ENCODE measurements around the gene NKX1-2.

NKX1-2 gene

GRCh38 chr10:124407456-124407855 is 42.4 kb downstream of the NKX1-2 start:
- TF ChIP-seq EZH2 (IDR thresholded peaks at IDR 0.05) (no peak), POLR2AphosphoS5 (IDR thresholded peaks at IDR 0.05; ENCODE audit: borderline replicate concordance, low read depth, low read length) (no peak), FOXP2 (optimal IDR thresholded peaks at IDR 0.05; ENCODE audit: control extremely low read depth, extremely low read length, insufficient read depth) (no peak)
- no peak overlapping the region for H3K4me3 ChIP-seq
- H3K9ac ChIP-seq (ENCODE audit: insufficient read length), result no peak overlapping the region
- no peaks in the 10 kb centered on the region for H3K36me3 ChIP-seq (ENCODE audit: insufficient read depth, low read length)
- no peak for DNase-seq (ENCODE audit: low read depth, low spot score)
- no peak overlapping the region for H3K27ac ChIP-seq
- no peaks in the 10 kb centered on the region for H3K9me3 ChIP-seq (ENCODE audit: low read depth, low read length)

GRCh38 chr10:124403548-124403947 is 46.3 kb downstream of the NKX1-2 start:
- H3K27ac ChIP-seq, result no peak overlapping the region
- TF ChIP-seq FOXP2 (optimal IDR thresholded peaks at IDR 0.05; ENCODE audit: control extremely low read depth, extremely low read length, insufficient read depth) (no peak), POLR2AphosphoS5 (IDR thresholded peaks at IDR 0.05; ENCODE audit: borderline replicate concordance, low read depth, low read length) (no peak), EZH2 (IDR thresholded peaks at IDR 0.05) (no peak)
- H3K36me3 ChIP-seq (ENCODE audit: insufficient read depth, low read length), result no peaks in the 10 kb centered on the region
- H3K9me3 ChIP-seq (ENCODE audit: low read depth, low read length), result no peaks in the 10 kb centered on the region
- no peak overlapping the region for H3K9ac ChIP-seq (ENCODE audit: insufficient read length)
- H3K4me3 ChIP-seq, result no peak overlapping the region
- peak; percentile 57 for DNase-seq (ENCODE audit: low read depth, low spot score)

- no peak overlapping the region for H3K4me3 ChIP-seq
- no peak for DNase-seq (ENCODE audit: low read depth, low spot score)
- no peak overlapping the region for H3K9ac ChIP-seq (ENCODE audit: insufficient read length)
- H3K27ac ChIP-seq, result no peak overlapping the region
- no peaks in the 10 kb centered on the region for H3K36me3 ChIP-seq (ENCODE audit: insufficient read depth, low read length)
- H3K9me3 ChIP-seq (ENCODE audit: low read depth, low read length), result no peaks in the 10 kb centered on the region
- TF ChIP-seq FOXP2 (optimal IDR thresholded peaks at IDR 0.05; ENCODE audit: control extremely low read depth, extremely low read length, insufficient read depth), result no peak
- TF ChIP-seq POLR2AphosphoS5 (IDR thresholded peaks at IDR 0.05; ENCODE audit: borderline replicate concordance, low read depth, low read length), result no peak
- TF ChIP-seq EZH2 (IDR thresholded peaks at IDR 0.05), result no peak
Measured at GRCh38 chr10:124402273-124402672, 47.6 kb downstream of the NKX1-2 start.

- Histone ChIP-seq H3K9ac (ENCODE audit: insufficient read length) (no peak overlapping the region), H3K9me3 (ENCODE audit: low read depth, low read length) (no peaks in the 10 kb centered on the region), H3K4me3 (no peak overlapping the region), H3K36me3 (ENCODE audit: insufficient read depth, low read length) (no peaks in the 10 kb centered on the region), H3K27ac (no peak overlapping the region)
- no peak for DNase-seq (ENCODE audit: low read depth, low spot score)
- TF ChIP-seq FOXP2 (optimal IDR thresholded peaks at IDR 0.05; ENCODE audit: control extremely low read depth, extremely low read length, insufficient read depth), result no peak
- TF ChIP-seq POLR2AphosphoS5 (IDR thresholded peaks at IDR 0.05; ENCODE audit: borderline replicate concordance, low read depth, low read length), result no peak
- TF ChIP-seq EZH2 (IDR thresholded peaks at IDR 0.05), result no peak
Measured at GRCh38 chr10:124401633-124402032, 48.2 kb downstream of the NKX1-2 start.

Measured in SK-N-MC (cell line).